GM19035 (cell line): ENCODE results near the gene ZDHHC14.
A peak's percentile ranks its signal among the peaks of the same experiment; 100 is the strongest.

Source experiments
- ATAC-seq: cut with Tn5 transposase; IDR thresholded peaks from one replicate; pipeline ENCODE4 v1.9.1; 2021; ENCODE audit not compliant: unreplicated experiment

Gene ZDHHC14

GRCh38 chr6:157530126-157530525 lies 149.1 kb downstream of the ZDHHC14 start:
- no peak for ATAC-seq

DNA sequence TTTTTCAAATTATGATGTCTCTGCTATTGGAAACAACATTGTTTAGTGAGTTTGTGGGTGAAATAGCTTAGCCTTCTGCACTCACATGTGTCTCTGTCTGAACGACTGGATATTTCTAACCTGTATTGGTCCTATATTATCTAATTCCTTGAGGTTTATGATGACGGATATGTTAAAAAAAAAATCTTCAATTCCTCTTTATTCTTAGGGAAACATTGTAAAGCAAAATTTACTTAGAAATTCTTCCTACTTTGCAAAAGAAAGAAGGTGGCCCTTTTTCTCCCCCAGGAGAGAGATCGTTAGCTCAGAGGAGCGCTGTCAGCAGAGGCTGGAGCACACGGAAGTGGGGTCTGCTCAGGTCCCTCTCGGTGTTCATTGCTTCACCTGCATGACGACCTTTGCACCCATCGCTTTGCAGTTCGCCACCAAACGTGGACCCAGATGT lies 149.8 kb downstream of the ZDHHC14 start:
- ATAC-seq, result no peak

- no peak for ATAC-seq
Measured at GRCh38 chr6:157531169-157531985, 150.4 kb downstream of the ZDHHC14 start.

DNA sequence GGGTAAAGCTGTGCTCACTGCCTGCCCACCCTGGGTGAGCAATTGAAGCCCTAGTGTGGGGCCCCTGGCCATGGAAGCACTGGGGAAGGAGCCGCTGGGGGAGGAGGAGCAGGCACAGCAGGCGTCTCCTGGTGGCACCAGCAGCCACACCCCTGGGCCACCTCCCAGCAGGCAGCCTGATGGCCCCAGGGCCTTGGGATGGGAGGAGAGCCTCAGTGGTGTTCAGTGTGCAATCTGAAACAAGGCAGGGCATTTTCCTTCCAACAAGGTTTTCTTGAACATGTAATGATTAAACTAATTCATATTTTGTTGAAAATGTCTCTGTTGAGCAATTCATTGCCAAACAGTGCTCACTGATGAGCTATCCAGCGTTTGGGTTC lies 151.0 kb downstream of the ZDHHC14 start:
- no peak for ATAC-seq

GRCh38 chr6:157533048-157533871 lies 152.3 kb downstream of the ZDHHC14 start:
- no peak for ATAC-seq

GRCh38 chr6:157534134-157534871 lies 153.3 kb downstream of the ZDHHC14 start:
- no peak for ATAC-seq

DNA sequence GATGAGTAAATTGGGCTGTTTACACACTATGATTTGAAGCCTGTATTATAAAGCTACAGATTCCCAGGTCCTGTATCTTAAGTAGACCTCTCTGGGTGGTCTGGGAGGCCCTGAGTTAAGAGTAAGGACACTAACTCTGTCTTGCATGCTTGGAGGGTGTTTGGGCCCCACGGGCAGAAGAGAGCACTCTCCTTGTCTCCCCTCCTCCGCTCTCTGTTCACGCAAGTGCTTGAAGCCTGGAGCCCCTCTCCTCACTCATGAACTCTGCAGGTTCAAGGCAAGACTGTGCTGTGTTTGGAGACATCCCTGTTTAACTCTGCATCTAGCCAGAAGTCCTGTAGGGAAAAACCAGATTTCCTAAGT lies 154.0 kb downstream of the ZDHHC14 start:
- ATAC-seq, result no peak

DNA sequence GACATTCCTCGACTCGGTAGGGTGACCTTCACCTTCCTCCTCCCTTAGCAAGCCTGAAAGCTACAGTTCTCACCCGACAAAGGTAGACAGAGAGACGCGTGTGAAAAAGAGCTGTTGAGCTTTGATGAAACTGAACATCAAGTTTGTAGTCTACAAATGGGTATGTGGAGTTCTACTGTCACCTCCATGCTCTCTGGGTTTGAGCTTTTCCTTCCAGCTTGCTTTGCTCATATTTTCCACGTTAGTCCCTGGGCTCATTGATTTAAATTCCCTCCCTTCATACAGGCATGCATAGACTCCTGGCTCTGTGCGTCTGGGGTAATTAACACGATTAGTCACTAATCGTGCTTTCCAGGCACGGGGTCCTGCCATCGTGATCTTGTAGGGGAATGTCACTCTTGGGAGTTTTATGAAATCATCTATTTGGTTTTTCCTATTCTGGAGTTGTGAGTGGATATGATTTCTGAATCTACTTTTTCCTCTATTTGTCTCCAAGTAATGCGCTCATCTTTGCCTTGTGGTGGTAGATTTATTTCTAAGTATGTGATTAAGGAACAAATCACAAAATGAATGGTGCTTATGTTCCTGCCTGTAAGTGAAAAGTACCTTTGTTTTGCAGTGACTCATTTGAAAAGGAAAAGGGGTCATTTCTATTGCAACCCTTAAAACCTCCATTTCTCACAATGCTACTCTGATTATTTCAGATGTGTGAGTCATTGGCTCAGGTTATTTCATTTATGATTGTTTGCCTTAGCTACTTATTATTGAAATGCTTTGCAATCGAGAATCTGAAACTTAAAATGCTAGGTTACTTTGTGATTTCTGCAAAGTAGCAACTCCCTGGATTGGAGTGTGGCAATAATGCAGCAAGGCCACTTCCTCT lies 154.6 kb downstream of the ZDHHC14 start:
- ATAC-seq, result peak; percentile 70

- ATAC-seq, result no peak
Measured at GRCh38 chr6:157536223-157536545, 155.2 kb downstream of the ZDHHC14 start.

GRCh38 chr6:157537556-157537955 lies 156.6 kb downstream of the ZDHHC14 start:
- ATAC-seq, result no peak

- ATAC-seq, result no peak
Measured at GRCh38 chr6:157538168-157538567, 157.2 kb downstream of the ZDHHC14 start.

- no peak for ATAC-seq
Measured at GRCh38 chr6:157538698-157539097, 157.7 kb downstream of the ZDHHC14 start.

DNA sequence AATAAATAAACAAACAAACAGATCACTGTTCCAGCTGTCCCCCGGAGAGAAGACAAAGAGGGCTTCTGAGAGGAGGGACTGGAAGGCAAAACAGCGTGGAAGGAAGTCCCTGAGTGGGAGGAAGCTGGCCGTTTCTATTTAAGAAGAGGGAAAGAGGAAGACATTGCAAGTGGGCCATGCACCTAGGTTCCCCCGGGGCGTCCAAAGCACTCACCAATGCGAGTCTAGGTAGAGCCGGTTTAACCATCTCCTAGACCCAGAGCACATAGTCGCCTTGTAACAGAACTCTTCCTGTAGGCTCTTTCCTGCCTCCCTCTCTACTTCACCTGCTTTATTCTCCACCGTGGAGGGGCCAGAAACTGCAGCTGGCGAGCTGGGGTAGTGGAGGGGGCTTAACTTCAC lies 158.4 kb downstream of the ZDHHC14 start:
- no peak for ATAC-seq

- ATAC-seq, result no peak
Measured at GRCh38 chr6:157539900-157540752, 159.1 kb downstream of the ZDHHC14 start.

DNA sequence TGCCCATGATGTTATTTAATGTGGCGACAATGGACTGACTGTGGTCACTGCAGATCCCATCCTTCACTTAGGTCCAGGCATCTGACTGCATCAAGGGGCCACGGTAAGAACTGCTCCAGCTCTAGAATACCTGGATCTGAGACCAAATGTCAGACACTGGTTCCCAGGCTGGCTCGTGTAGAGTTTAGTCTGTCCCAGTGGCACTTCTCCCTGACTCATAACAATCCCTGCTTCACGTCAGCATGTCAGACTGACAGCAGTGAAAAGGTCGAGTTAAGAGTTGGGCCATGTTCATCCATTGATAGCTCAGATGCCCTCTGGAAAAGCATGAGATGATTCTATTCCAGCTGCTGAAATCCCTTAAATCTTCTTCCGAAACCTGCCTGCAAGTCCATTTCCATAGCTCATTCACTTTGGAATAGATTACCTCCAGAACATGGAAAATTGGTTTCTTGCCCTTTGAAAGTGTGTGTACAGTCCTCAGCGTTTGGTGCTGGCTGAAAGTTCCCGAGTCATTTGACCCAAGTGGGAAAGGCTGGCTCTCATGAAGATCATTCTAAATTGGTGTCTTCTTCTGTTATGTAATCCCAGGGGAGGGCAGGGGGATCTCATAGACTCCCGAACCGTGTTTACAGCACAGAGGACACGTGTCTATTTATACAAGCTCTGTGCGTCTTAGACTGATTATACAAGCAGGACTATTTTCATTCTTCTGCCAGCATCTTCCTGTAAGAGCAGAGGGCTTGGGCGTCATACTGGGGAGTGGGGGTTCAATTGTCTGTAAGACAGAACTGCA lies 160.8 kb downstream of the ZDHHC14 start:
- no peak for ATAC-seq

DNA sequence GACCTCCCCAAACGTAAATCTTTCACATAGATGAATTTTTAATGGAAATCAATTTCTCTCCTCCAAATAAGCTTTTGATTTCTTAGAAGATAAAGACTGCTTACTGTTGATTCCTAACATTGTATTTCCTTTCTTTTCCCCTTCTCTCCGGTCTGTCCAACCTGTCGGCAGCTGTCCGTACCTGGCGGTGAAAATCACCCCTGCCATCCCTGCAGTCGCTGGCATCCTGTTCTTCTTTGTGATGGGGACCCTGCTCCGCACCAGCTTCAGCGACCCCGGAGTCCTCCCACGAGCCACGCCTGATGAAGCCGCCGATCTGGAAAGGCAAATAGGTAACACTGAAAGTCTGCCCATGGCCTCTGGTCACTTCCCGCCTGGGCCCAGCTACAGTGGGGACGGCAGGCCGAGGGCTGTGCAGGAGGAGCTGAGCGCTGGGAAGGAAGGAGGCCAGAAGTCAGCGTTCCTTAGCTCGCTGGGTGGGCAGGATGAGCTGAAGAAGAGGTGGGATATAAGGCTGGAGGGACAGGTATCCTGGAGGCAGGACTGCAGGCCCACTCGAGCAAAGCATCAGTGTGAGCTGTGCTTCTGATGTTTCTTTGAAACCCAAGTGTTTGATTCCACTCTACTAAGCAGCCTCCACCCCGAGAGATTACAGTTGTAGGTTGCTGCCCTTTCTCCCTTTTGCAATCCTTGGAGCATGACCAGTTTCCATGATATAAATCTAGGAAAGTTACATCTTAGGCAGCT lies 161.6 kb downstream of the ZDHHC14 start:
- no peak for ATAC-seq

DNA sequence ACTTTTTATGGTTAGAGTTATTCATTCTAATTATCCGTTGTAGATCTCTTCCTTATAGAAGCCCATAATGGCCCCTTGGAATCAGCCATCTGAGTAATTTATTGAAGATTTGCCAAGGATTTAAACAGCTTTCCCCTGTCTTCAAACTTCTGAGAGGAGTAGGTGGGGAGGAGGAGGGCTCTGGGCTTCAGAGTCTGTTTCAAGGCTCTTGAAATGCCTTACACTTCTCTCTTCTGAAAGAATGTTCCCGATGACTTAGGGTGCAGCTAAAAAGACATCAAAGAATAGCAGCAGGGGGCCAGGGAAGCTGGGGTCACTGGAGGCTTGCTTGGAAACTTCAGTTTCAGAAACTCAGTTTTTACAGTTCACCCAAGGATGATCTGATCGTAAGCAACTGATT lies 165.3 kb downstream of the ZDHHC14 start:
- ATAC-seq, result no peak

- no peak for ATAC-seq
Measured at GRCh38 chr6:157547112-157547511, 166.1 kb downstream of the ZDHHC14 start.
